Transverse colon (tissue), 4 donors: ENCODE results near the gene LAMP5.

Experiments
- EP300 ChIP-seq: sonication (generic); formaldehyde crosslinking; IDR thresholded peaks from one replicate; pipeline ENCODE4 v1.6.1; 2017; ENCODE audit warnings: antibody characterized with exemption, low read depth
- POLR2A ChIP-seq: fragments of 450-650 bp; IDR thresholded peaks from one replicate; pipeline ENCODE4 v1.6.1; 2016; ENCODE audit warnings: antibody characterized with exemption, mild to moderate bottlenecking, moderate library complexity
- POLR2AphosphoS5 ChIP-seq, 3 donors: sonication (generic); formaldehyde crosslinking; IDR thresholded peaks; one replicate each; pipeline ENCODE4 v1.6.1; 2016; ENCODE audit warnings: antibody characterized with exemption in 3 of 3
- TF ChIP-seq, protein P1 (sequence below), 5 experiments: fragments of 200-600 bp in 3 of 5; fragments of 450-650 bp in 2 of 5; sonication (generic) in 3 of 5; IDR thresholded peaks; 1 replicate in 2 of 5; 2 replicates in 3 of 5; pipeline ENCODE4 v1.5.1; 2016 to 2017; ENCODE audit warnings: antibody characterized with exemption in 5 of 5, inconsistent platforms in 3 of 5, mild to moderate bottlenecking in 2 of 5, moderate library complexity in 1 of 5

DNA sequence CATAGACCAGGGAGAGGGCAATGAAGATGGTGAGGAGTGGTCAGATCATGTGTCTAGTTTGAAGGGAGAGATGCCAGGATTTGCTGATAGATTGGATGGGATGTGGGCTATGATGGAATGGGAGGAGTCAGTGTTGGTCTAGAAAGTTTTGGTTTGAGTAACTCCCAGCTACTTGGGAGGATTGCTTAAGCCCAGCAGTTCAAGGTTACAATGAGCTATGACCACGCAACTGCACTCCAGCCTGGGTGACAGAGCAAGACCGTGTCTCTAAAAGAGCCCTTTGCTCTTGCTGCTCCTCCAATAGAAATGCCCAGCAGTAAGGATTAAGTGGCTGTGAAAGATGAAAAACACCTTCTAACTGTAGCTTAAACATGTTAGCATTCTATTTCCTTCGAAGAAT lies 18.2 kb upstream of the LAMP5 start:
- TF ChIP-seq POLR2AphosphoS5 (IDR thresholded peaks at IDR 0.05) = no peak
- TF ChIP-seq, protein P1, sequence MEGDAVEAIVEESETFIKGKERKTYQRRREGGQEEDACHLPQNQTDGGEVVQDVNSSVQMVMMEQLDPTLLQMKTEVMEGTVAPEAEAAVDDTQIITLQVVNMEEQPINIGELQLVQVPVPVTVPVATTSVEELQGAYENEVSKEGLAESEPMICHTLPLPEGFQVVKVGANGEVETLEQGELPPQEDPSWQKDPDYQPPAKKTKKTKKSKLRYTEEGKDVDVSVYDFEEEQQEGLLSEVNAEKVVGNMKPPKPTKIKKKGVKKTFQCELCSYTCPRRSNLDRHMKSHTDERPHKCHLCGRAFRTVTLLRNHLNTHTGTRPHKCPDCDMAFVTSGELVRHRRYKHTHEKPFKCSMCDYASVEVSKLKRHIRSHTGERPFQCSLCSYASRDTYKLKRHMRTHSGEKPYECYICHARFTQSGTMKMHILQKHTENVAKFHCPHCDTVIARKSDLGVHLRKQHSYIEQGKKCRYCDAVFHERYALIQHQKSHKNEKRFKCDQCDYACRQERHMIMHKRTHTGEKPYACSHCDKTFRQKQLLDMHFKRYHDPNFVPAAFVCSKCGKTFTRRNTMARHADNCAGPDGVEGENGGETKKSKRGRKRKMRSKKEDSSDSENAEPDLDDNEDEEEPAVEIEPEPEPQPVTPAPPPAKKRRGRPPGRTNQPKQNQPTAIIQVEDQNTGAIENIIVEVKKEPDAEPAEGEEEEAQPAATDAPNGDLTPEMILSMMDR (IDR thresholded peaks at IDR 0.05) = no peak
- no peak for TF ChIP-seq POLR2A
- no peak for TF ChIP-seq EP300
